Measurements from ENCODE around the gene KPNA4.

KPNA4 gene

DNA sequence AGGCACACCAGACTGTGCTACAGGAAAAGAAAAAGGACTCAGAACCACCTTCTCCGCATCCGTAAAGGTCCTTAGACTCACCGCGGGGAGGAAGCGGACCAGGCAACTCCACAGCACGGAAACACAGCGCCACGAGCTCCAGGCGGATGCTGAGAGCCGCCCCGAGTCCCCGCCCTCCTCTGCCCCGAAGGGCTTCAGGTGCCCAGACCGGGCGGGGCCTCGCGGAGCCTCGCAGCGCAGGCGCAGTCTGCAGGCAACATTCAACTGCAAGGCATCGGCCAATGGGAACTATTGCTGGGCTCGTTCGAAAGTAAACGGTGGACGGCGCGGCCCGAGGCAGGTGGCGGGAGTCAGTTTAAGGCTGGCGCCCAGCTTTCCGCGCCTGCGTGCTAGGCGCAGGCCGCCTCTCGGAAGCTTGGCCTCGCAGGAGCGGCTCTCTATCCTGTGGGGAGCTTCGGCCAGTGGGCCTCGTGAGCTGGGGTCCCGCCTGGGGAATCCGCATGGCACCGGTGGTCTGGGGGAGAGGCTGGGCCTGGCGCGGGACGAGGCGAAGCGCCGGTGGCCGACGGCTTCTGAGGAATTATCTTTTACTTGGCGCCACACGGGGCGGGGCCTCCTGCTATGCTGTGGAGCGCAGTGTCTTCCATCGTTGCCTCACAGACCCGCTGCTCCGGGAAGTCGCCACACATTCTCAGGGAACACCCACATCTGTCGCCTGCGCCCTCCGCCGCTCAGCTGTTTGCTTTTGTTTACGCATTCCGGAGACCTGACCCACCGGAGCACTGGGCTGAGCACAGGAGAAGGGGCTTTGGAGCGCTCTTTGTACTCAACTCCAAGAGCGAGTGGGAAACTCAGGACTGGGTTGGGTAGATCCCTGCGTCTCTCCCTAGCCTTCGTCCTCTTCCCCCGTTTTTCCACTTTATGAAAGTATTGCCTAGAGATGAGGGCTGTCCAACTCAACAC lies 115.5 kb downstream of the KPNA4 start, which contains the start of gene TRIM59:
Gene TRIM59 (minus strand): TSS at position 151 of the 963 bp plus-strand sequence. CDS start 10,603 bp downstream, outside the sequence.
- DNase-seq = peak; percentile 96

DNA sequence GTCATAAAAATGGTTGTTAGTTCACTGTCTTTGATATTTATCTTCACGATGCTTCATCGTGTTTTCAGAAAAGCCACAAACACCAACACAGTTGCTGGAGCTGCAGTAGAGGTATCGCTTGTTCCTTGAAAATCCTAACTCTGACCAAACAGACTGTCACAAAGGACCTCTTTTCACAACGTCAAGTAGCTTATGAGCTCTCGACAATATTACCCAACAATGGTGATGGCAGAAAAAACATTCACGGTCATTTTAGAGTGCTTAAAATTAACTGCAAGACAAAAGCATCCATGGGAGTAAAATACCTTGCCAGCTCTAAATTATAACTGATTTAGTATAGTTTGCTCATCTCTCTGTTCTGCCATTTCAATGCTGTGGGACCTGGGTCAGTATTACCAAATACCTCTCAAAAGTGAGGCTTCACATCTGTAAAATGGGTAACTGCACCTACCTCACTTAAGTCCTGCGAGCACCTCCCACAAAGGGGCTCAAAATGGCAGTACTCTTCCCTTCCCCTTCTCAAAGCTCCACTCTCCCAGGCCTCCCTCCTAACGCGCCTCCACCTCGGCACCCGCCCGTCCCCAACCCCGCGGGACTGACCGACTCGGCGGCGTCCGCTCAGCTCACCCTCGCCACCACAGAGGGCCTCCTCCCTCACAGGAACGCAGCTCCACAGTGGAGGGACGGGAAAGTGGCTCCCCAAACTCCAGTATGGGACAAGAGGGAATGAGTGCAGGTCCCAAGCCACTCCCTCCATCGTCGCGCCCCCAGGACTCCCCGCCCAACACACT lies 116.3 kb downstream of the KPNA4 start:
- peak; percentile 86 for DNase-seq

DNA sequence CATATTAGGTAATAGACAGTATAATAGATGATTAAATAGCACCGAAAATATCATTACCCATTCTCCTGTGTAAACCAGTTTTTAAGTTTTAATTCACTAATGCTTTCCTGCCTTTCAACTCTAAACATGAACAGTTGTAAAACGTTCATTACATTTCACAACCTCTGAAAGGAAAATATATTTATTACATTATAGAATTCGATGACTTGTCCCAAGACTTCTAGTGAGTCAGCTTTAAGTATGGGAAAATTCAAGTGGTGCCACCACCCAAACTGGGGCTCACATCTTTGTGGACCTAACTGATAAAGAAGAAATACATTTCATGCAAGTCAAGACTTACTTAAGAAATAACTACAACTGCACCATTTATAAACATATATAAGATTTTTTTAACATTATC lies 117.8 kb downstream of the KPNA4 start:
- DNase-seq = no peak

DNA sequence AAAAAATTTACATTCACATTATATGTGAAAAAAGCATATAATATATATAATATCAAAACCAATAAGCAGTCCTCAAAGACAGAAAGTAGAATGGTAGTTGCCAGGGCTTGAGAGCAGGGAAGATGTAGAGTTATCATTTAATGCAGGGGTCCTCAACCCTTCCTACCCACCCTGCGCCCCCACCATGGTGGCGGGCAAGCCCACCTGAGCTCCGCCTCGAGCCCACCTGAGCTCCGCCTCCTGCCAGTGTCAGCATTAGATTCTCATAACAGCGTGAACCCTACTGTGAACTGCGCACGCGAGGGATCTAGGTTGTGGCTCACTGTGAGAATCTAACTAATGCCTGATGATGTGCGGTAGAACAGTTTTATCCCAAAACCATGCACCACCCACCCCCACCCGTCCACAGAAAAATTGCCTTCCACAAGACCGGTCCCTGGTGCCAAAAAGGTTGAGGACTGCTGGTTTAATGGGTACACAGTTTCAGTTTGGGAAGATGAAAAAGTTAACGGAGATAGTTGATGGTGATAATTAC lies 118.8 kb downstream of the KPNA4 start:
- DNase-seq = no peak

DNA sequence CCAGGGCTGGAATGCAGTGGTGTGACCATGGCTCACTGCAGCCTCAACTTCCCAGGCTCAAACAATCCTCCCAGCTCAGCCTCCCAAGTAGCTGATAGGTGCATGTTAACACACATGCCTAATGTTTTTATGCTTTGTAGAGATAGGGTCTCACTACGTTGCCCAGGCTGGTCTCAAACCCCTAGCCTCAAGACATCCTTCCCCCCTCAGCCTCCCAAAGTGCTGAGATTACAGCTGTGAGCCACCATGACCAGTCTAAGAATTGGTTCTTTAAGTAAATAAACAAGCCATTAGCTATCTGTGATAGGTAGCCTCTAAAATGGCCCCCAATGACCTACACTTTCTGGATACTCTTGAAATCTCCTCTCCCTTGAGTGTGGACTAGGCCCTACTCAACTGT lies 119.5 kb downstream of the KPNA4 start:
- no peak for DNase-seq

Data from kidney glomerular epithelial cell (primary cell).